Aorta (tissue), 5 donors: ENCODE data around the gene SRRT. TPM values are rescaled to one million over a fixed set of nuclear protein-coding genes. Genes with fewer than 3 reads are reported as not detected.
"Not testable (repeated sequence)": the region's sequence is repeated elsewhere in the genome, so short reads cannot be mapped to it uniquely, and the experiment has no call there.

ENCODE experiments used
- ATAC-seq: fragments of 200-7000 bp; cut with Tn5 transposase; one replicate; pipeline ENCODE4 v1.9.1; 2022; ENCODE audit warnings: moderate library complexity; ENCODE audit not compliant: low FRiP score
- DNase-seq, 2 donors: peaks; one replicate each; pipeline ENCODE4 v3.0.0-alpha.2; 2020
- H3K27ac ChIP-seq, 2 donors: one replicate each; pipeline ENCODE4 v1.5.1; 2013; ENCODE audit warnings: low read length in 2 of 2, mild to moderate bottlenecking in 2 of 2, moderate library complexity in 2 of 2, control low read depth in 1 of 2, inconsistent platforms in 1 of 2, low read depth in 1 of 2
- H3K27me3 ChIP-seq, 2 donors: one replicate each; pipeline ENCODE4 v1.6.1; 2013; ENCODE audit warnings: control low read depth in 1 of 2, low read length in 1 of 2, mild to moderate bottlenecking in 1 of 2, moderate library complexity in 1 of 2; ENCODE audit not compliant: insufficient read depth in 2 of 2, control insufficient read depth in 1 of 2
- H3K36me3 ChIP-seq, 2 donors: one replicate each; pipeline ENCODE4 v1.6.1; 2013; ENCODE audit warnings: control low read depth in 1 of 2, low read length in 1 of 2, mild to moderate bottlenecking in 1 of 2; ENCODE audit not compliant: insufficient read depth in 2 of 2, control insufficient read depth in 1 of 2
- H3K4me1 ChIP-seq, 2 donors: one replicate each; pipeline ENCODE4 v1.6.1; 2013; ENCODE audit warnings: low read length in 2 of 2, control low read depth in 1 of 2, mild to moderate bottlenecking in 1 of 2, moderate library complexity in 1 of 2; ENCODE audit not compliant: insufficient read depth in 2 of 2, control insufficient read depth in 1 of 2
- H3K4me3 ChIP-seq, 2 donors: one replicate each; pipeline ENCODE4 v1.5.1; 2013; ENCODE audit warnings: low read length in 2 of 2, control low read depth in 1 of 2, mild to moderate bottlenecking in 1 of 2
- H3K9me3 ChIP-seq: one replicate; pipeline ENCODE4 v1.6.1; 2013; ENCODE audit warnings: mild to moderate bottlenecking, low read length; ENCODE audit not compliant: control insufficient read depth
- WGBS, 2 donors: extraction: QIAGEN DNeasy Blood & Tissue Kit; methylation state at CpG; one replicate each; pipeline ENCODE4 v1.1.7; 2013; 5-methylcytosine and 5-hydroxymethylcytosine counted together
- intact Hi-C, 2 donors: fragments of 100-400 bp; cut with DNase I; formaldehyde crosslinking; loops; one replicate each; pipeline versions ENCODE4 v1.14.2 to v1.15.0; 2022
- microRNA-seq, 2 donors: library from miRNA; unstranded; fragments of <30 nt; microRNA quantifications; one replicate each; pipeline ENCODE4 v1.2.0, GENCODE V29; 2020
- polyA plus RNA-seq, 2 donors: library from polyadenylated mRNA; stranded (reverse); fragments of 200-250 nt; gene quantifications; one replicate each; pipeline ENCODE4 v1.2.3, GENCODE V29; 2013
- total RNA-seq, 2 donors: library from RNA; stranded (reverse); fragmentation: NEBNext Ultra II Directional; extraction: Animal tissue kit (Norgen Biotek cat#: 25700); gene quantifications; one replicate each; pipeline ENCODE4 v1.2.1, GENCODE V29; 2021
- donor health status: healthy with polysubstance abuse.
- donor health status: Bipolar disorder and iron deficiency.
- donor health status: DM: no; HTN: no; CAD: no.
- donor health status: DM: no; HTN: no; CAD: no.
- donor health status: DM: yes; HTN: yes; CAD: no.

Gene SRRT
- total and polyA plus RNA-seq, 4 donors, result 22.2 to 151 (median 107) TPM

GRCh38 chr7:100921039-100921438, 46.1 kb downstream of the SRRT start:
- Histone ChIP-seq H3K9me3 (no peaks in the 10 kb centered on the region), H3K4me1 (peaks cover 0 to 2% of the 10 kb centered on the region in 2 donors), H3K36me3 (no peaks in the 10 kb centered on the region), H3K27me3 (peaks cover 0 to 2% of the 10 kb centered on the region in 2 donors), H3K27ac (no peak overlapping the region), H3K4me3 (no peak overlapping the region)
- ATAC-seq, result no peak
- intact Hi-C loops, result no loop called here
- DNase-seq, result no peak

- ATAC-seq, H3K4me1 ChIP-seq, H3K27me3 ChIP-seq, H3K9me3 ChIP-seq, H3K4me3 ChIP-seq, intact Hi-C loops, H3K36me3 ChIP-seq, DNase-seq, H3K27ac ChIP-seq: not testable (repeated sequence)
- WGBS, 2 donors, result 63 to 66% methylated on average over 4 of the region's 4 CpGs
These were observed 48.7 kb downstream of the SRRT start for GRCh38 chr7:100923616-100924015.

- Histone ChIP-seq H3K36me3 (no peaks in the 10 kb centered on the region), H3K27me3 (no peaks in the 10 kb centered on the region), H3K27ac (no peak overlapping the region), H3K9me3 (no peaks in the 10 kb centered on the region), H3K4me1 (no peaks in the 10 kb centered on the region), H3K4me3 (no peak overlapping the region)
- DNase-seq (no peak), ATAC-seq (no peak)
- intact Hi-C loops, result no loop called here
- WGBS, 2 donors, result 83 to 94% methylated on average over 1 of the region's 1 CpG
These were observed 54.9 kb downstream of the SRRT start for GRCh38 chr7:100929808-100930174.

DNA sequence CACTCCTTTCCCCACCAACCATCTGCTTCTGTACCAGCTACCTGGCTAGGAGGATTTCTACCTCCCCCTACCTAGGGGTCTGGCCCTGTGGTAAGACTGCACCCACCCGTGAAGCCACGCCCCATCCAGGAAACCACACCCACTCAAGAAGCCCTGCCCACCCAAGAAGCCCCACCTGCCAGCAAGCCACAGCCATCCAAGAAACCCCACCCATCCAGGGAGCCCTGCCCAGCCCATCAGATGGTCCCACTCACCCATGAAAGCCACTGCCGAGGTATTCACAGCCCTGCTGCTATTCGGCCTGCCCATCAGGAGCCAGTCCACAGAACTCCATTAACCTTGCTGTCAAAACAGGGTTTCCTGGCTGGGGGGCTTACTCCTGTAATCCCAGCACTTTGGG, 58.8 kb downstream of the SRRT start:
- WGBS, 2 donors, result 56 to 59% methylated on average over 4 of the region's 4 CpGs
- Histone ChIP-seq H3K4me1 (no peaks in the 10 kb centered on the region), H3K27me3 (no peaks in the 10 kb centered on the region)

GRCh38 chr7:100935381-100935780, 60.5 kb downstream of the SRRT start:
- DNase-seq, H3K4me1 ChIP-seq, intact Hi-C loops, H3K36me3 ChIP-seq, H3K27me3 ChIP-seq, H3K9me3 ChIP-seq, H3K4me3 ChIP-seq, ATAC-seq, H3K27ac ChIP-seq: not testable (repeated sequence)
- WGBS, 2 donors, result 78 to 86% methylated on average over 2 of the region's 2 CpGs

More for the DNA sequence above, 58.8 kb downstream of the SRRT start:
- ATAC-seq (no peak), DNase-seq (no peak)
- no peaks in the 10 kb centered on the region for H3K36me3 ChIP-seq
- H3K27ac ChIP-seq, result no peak overlapping the region
- no peak overlapping the region for H3K4me3 ChIP-seq
- no peaks in the 10 kb centered on the region for H3K9me3 ChIP-seq
- intact Hi-C loops, result no loop called here

DNA sequence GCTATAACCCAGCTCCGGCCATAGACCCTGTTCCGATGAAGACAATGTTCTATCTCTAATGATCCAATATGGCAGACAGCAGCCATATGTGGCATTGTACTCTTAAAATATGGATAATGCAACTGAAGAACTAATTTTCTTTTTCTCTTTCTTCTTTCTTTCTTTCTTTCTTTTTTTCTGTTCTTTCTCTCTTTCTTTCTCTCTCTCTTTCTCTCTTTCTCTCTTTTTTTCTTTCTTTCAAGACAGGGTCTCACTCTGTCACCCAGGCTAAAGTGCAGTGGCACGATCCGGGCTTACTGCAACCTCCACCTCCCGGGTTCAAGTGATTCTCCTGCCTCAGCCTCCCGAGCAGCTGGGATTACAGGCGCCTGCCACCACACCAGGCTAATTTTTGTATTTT, 61.3 kb downstream of the SRRT start:
- DNase-seq, H3K27me3 ChIP-seq, ATAC-seq, intact Hi-C loops, H3K4me1 ChIP-seq, H3K9me3 ChIP-seq, H3K4me3 ChIP-seq, H3K36me3 ChIP-seq, H3K27ac ChIP-seq: not testable (repeated sequence)
- 87 to 92% methylated on average over 7 of the region's 7 CpGs for WGBS, 2 donors

Small RNAs within 50 kb of the gene (microRNA-seq; reads per million reads assigned to microRNA genes)
- gene MIR6875, result 0 to 0.60 reads per million in 2 donors

Other genes with a start within 250 kb of the SRRT start
- gene TFR2, start 233.6 kb upstream of the SRRT start, total RNA-seq, result 1 to 10 TPM in 1 of 2 donors, under 1 TPM in 1; 0.45 to 2.1 TPM
- not detected for gene TFR2, start 233.6 kb upstream of the SRRT start, polyA plus RNA-seq
- not detected for gene ACTL6B, start 218.7 kb upstream of the SRRT start, total RNA-seq
- not detected for gene ACTL6B, start 218.7 kb upstream of the SRRT start, polyA plus RNA-seq
- gene GNB2, start 201.4 kb upstream of the SRRT start, total RNA-seq, result 100 to 1,000 TPM; 185 to 204 TPM
- gene GNB2, start 201.4 kb upstream of the SRRT start, polyA plus RNA-seq, result 100 to 1,000 TPM; 107 to 227 TPM
- gene GIGYF1, start 180.9 kb upstream of the SRRT start, total RNA-seq, result 10 to 100 TPM; 36.0 to 48.1 TPM
- gene GIGYF1, start 180.9 kb upstream of the SRRT start, polyA plus RNA-seq, result 10 to 100 TPM in 1 of 2 donors, 1 to 10 TPM in 1; 6.6 to 51.6 TPM
- 10 to 100 TPM; 16.4 to 17.9 TPM for gene POP7, start 169.0 kb upstream of the SRRT start, total RNA-seq
- 10 to 100 TPM; 29.6 to 31.8 TPM for gene POP7, start 169.0 kb upstream of the SRRT start, polyA plus RNA-seq
- not detected for gene EPO, start 154.6 kb upstream of the SRRT start, total RNA-seq
- under 1 TPM in 1 of 2 donors, not detected in 1; 0.26 TPM for gene EPO, start 154.6 kb upstream of the SRRT start, polyA plus RNA-seq
- not detected for gene ZAN, start 141.5 kb upstream of the SRRT start, total RNA-seq
- gene ZAN, start 141.5 kb upstream of the SRRT start, polyA plus RNA-seq, result not detected
- 10 to 100 TPM; 44.8 to 71.6 TPM for gene EPHB4, start 47.6 kb upstream of the SRRT start, total RNA-seq
- gene EPHB4, start 47.6 kb upstream of the SRRT start, polyA plus RNA-seq, result 1 to 10 TPM; 4.3 to 4.5 TPM
- 10 to 100 TPM; 20.3 to 34.3 TPM for gene SLC12A9, start 22.4 kb upstream of the SRRT start, total RNA-seq
- gene SLC12A9, start 22.4 kb upstream of the SRRT start, polyA plus RNA-seq, result 10 to 100 TPM in 1 of 2 donors, 1 to 10 TPM in 1; 8.5 to 43.9 TPM
- gene TRIP6, start 7.7 kb upstream of the SRRT start, total RNA-seq, result 10 to 100 TPM; 77.3 to 80.3 TPM
- gene TRIP6, start 7.7 kb upstream of the SRRT start, polyA plus RNA-seq, result 100 to 1,000 TPM in 1 of 2 donors, 10 to 100 TPM in 1; 39.3 to 136 TPM
- 1 to 10 TPM; 2.0 to 2.6 TPM for gene UFSP1, start 14.6 kb downstream of the SRRT start, total RNA-seq
- 1 to 10 TPM; 1.5 to 2.0 TPM for gene UFSP1, start 14.6 kb downstream of the SRRT start, polyA plus RNA-seq
- 1 to 10 TPM; 2.0 to 2.6 TPM for gene ACHE, start 20.8 kb downstream of the SRRT start, total RNA-seq
- 1 to 10 TPM; 1.0 to 1.1 TPM for gene ACHE, start 20.8 kb downstream of the SRRT start, polyA plus RNA-seq
- gene MUC3A, start 74.4 kb downstream of the SRRT start, total RNA-seq, result under 1 TPM; 0.39 to 0.45 TPM
- 1 to 10 TPM in 1 of 2 donors, not detected in 1; 5.5 TPM for gene MUC3A, start 74.4 kb downstream of the SRRT start, polyA plus RNA-seq
- gene MUC12, start 94.5 kb downstream of the SRRT start, total RNA-seq, result under 1 TPM; 0.24 to 0.88 TPM
- gene MUC12, start 94.5 kb downstream of the SRRT start, polyA plus RNA-seq, result 10 to 100 TPM in 1 of 2 donors, 1 to 10 TPM in 1; 2.6 to 13.1 TPM
- gene MUC17, start 145.0 kb downstream of the SRRT start, total RNA-seq, result not detected
- 1 to 10 TPM in 1 of 2 donors, not detected in 1; 1.6 TPM for gene MUC17, start 145.0 kb downstream of the SRRT start, polyA plus RNA-seq
- 10 to 100 TPM; 56.6 to 58.3 TPM for gene TRIM56, start 210.4 kb downstream of the SRRT start, total RNA-seq
- gene TRIM56, start 210.4 kb downstream of the SRRT start, polyA plus RNA-seq, result 10 to 100 TPM in 1 of 2 donors, 1 to 10 TPM in 1; 9.4 to 16.9 TPM